ENCODE data around the gene PCDHA6.
"Not testable (repeated sequence)": the region's sequence is repeated elsewhere in the genome, so short reads cannot be mapped to it uniquely, and the experiment has no call there.

Gene PCDHA6, protein sequence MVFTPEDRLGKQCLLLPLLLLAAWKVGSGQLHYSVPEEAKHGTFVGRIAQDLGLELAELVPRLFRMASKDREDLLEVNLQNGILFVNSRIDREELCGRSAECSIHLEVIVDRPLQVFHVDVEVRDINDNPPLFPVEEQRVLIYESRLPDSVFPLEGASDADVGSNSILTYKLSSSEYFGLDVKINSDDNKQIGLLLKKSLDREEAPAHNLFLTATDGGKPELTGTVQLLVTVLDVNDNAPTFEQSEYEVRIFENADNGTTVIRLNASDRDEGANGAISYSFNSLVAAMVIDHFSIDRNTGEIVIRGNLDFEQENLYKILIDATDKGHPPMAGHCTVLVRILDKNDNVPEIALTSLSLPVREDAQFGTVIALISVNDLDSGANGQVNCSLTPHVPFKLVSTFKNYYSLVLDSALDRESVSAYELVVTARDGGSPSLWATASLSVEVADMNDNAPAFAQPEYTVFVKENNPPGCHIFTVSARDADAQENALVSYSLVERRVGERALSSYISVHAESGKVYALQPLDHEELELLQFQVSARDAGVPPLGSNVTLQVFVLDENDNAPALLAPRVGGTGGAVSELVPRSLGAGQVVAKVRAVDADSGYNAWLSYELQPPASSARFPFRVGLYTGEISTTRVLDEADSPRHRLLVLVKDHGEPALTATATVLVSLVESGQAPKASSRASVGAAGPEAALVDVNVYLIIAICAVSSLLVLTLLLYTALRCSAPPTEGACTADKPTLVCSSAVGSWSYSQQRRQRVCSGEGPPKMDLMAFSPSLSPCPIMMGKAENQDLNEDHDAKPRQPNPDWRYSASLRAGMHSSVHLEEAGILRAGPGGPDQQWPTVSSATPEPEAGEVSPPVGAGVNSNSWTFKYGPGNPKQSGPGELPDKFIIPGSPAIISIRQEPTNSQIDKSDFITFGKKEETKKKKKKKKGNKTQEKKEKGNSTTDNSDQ

DNA sequence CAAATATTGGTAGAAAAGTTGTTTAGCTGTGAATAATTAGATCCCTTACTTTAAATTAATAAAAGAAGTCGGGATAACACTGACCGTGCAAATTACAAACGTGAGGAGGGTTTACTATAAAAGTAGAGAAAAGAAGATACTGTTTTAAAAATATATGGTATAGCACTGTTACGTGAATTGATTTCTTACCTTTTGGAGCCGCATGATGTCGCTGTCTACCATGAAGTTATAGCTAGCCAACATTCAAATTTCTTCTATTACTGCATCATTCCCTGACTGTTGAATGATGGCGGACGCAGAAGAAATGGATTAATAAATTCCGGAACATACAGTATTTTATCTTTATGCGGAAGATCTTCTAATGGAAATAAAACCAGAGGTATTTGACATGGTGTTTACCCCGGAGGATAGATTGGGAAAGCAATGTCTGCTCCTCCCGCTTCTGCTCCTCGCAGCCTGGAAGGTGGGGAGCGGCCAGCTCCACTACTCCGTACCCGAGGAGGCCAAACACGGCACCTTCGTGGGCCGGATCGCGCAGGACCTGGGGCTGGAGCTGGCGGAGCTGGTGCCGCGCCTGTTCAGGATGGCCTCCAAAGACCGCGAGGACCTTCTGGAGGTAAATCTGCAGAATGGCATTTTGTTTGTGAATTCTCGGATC lies at the start of gene PCDHA6:
Gene PCDHA6 (plus strand): TSS at position 257 of the 658 bp plus-strand sequence. CDS start 132 bp downstream, at position 389.
- DNase-seq: no peak

DNA sequence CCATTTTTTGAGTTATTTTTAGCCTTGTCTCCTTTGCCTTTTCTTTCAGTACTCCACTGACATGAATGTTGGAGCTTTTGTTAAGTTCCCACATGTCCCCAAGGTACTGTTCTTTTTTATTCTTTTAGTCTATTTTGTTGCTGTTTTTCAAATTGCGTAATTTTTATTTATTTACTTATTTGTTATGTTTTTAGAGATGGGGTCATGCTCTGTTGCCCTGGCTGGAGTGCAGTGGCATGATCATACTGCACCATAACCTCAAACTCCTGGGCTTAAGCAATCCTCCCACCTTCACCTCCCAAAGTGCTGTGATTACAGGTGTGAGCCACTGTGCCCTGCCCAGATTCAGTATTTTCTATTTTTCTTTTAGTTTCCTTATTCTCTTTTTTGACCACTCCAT lies 47.2 kb upstream of the PCDHA6 start:
- DNase-seq: no peak

DNA sequence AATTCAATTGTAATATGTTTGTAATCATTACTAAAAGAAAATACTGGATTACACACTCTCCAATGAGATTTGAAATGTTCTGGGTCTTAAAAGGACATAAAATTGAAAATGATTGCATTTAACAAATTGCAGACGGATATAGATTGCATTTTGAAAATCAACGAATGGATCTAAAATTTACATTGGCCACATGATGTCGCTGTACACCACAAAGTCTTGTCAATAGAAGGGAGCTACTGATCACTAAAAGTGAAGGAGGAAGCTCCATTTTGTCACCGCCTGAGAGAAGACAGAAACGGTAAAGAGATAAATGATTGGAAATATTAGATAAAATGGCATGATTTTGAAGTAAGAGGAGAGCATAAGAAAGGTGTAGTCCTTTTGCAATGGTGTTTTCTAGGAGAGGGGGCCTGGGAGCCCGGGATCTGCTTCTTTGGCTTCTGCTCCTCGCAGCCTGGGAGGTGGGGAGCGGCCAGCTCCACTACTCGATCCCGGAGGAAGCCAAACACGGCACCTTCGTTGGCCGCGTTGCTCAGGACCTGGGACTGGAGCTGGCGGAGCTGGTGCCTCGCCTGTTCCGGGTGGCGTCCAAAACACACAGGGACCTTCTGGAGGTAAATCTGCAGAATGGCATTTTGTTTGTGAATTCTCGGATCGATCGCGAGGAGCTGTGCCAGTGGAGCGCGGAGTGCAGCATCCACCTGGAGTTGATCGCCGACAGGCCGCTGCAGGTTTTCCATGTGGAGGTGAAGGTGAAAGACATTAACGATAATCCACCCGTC lies 41.7 kb upstream of the PCDHA6 start, which contains the start of gene PCDHA1:
Gene PCDHA1 (plus strand): TSS at position 236 of the 782 bp plus-strand sequence.
- no peak for DNase-seq

DNA sequence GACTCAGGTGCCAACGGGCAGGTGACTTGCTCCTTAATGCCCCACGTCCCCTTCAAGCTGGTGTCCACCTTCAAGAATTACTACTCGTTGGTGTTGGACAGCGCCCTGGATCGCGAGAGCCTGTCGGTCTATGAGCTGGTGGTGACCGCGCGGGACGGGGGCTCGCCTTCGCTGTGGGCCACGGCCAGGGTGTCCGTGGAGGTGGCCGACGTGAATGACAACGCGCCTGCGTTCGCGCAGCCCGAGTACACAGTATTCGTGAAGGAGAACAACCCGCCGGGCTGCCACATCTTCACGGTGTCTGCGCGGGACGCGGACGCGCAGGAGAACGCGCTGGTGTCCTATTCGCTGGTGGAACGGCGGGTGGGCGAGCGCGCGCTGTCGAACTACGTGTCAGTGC lies 40.3 kb upstream of the PCDHA6 start:
- not testable (repeated sequence) for DNase-seq

DNA sequence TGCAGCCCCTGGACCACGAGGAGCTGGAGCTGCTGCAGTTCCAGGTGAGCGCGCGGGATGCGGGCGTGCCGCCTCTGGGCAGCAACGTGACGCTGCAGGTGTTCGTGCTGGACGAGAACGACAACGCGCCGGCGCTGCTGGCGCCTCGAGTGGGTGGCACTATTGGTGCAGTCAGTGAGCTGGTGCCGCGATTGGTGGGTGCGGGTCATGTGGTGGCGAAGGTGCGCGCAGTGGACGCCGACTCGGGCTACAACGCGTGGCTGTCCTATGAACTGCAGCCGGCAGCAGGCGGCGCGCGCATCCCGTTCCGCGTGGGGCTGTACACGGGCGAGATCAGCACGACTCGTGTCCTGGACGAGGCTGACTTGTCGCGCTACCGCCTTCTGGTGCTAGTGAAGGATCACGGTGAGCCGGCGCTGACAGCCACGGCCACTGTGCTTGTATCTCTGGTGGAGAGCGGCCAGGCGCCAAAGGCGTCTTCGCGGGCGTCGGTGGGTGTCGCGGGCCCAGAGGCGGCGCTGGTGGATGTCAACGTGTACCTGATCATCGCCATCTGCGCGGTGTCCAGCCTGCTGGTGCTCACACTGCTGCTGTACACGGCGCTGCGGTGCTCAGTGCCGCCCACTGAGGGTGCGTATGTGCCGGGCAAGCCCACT lies 39.8 kb upstream of the PCDHA6 start:
- not testable (repeated sequence) for DNase-seq

DNA sequence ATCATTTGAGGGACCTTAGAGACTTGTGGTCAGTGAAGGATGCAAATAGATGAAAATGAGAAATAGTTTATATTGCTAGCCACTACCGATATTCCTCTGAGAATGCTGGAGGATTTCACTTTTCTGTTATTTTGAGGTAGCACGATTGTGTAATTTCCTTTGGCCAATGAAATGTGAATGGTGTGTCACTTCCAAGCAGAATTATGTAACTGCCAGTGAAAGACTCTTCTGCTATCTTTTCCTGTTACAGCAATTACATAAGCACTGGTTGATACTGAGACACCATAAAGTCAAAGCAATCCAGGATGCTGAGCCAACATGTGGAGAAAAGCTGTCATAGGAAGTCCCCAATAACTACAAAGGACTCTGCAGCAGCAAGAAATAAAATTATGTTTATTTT lies 36.7 kb upstream of the PCDHA6 start:
- DNase-seq: no peak

DNA sequence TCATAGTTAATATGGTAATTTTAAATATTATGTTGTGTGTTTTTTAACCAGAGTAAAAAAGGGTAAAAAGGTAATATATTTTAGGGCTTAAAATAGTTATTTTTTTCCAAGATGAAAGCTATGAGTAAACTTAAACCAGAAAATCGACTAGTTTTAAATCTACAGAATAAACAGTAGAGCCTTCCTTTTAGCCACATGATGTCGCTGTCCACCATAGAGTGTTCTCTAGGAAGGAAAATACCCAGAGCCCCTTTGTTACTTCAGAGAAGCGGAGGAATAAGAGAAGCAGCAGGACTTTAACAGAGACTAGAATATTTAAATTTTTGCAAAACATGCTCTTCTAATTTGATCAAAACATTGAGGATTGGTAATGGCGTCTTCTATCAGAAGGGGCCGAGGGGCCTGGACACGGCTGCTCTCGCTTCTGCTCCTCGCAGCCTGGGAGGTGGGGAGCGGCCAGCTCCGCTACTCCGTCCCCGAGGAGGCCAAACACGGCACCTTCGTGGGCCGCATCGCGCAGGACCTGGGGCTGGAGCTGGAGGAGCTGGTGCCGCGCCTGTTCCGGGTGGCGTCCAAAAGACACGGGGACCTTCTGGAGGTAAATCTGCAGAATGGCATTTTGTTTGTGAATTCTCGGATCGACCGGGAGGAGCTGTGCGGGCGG lies 33.0 kb upstream of the PCDHA6 start, which contains the start of gene PCDHA2:
Gene PCDHA2 (plus strand): TSS at position 258 of the 664 bp plus-strand sequence.
- DNase-seq: no peak

DNA sequence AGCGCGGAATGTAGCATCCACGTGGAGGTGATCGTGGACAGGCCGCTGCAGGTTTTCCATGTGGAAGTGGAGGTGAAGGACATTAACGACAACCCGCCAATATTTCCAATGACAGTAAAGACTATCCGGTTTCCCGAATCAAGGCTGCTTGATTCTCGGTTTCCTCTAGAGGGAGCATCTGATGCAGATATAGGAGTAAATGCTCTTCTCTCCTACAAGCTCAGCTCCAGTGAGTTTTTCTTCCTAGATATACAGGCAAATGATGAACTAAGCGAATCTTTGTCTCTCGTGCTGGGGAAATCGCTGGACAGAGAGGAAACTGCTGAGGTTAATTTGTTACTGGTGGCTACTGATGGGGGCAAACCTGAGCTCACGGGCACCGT lies 32.5 kb upstream of the PCDHA6 start:
- no peak for DNase-seq

DNA sequence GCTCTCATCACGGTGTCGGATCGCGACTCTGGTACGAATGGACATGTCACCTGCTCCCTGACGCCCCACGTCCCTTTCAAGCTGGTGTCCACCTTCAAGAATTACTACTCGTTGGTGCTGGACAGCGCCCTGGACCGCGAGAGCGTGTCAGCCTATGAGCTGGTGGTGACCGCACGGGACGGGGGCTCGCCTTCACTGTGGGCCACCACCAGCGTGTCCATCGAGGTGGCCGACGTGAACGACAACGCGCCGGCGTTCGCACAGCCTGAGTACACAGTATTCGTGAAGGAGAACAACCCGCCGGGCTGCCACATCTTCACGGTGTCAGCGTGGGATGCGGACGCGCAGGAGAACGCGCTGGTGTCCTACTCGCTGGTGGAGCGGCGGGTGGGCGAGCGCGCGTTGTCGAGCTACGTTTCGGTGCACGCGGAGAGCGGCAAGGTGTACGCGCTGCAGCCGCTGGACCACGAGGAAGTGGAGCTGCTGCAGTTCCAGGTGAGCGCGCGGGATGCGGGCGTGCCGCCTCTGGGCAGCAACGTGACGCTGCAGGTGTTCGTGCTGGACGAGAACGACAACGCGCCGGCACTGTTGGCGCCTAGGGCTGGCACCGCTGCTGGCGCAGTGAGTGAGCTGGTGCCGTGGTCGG lies 31.6 kb upstream of the PCDHA6 start:
- not testable (repeated sequence) for DNase-seq

DNA sequence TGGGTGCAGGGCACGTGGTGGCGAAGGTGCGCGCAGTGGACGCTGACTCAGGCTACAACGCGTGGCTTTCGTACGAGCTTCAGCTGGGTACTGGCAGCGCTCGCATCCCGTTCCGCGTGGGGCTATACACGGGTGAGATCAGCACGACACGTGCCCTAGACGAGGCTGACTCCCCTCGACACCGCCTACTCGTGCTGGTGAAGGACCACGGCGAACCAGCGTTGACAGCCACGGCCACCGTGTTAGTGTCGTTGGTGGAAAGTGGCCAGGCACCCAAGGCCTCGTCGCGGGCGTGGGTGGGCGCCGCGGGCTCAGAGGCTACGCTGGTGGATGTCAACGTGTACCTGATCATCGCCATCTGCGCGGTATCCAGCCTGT lies 31.1 kb upstream of the PCDHA6 start:
- no peak for DNase-seq

DNA sequence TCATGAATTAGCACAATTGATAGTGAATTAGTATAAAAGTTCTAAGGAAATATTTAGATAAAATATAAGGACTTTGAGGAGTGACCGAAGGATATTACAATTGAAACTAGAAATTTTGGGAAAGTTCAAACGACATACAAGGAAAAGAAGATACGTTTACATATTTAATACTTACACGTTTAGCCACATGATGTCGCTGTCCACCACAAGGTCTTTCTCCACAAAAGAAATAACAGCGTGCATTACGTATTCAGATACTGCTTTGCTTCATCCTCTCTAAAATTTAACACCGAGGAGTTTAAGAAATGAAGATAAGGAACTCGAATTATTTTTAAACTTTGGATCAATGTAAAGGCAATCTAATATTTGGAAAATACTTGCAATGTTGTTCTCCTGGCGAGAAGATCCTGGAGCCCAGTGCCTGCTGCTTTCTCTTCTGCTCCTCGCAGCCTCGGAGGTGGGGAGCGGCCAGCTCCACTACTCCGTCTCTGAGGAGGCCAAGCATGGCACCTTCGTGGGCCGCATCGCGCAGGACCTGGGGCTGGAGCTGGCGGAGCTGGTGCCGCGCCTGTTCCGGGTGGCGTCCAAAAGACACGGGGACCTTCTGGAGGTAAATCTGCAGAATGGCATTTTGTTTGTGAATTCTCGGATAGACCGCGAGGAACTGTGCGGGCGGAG lies 26.8 kb upstream of the PCDHA6 start, which contains the start of gene PCDHA3:
Gene PCDHA3 (plus strand): TSS at position 242 of the 678 bp plus-strand sequence.
- DNase-seq: no peak

DNA sequence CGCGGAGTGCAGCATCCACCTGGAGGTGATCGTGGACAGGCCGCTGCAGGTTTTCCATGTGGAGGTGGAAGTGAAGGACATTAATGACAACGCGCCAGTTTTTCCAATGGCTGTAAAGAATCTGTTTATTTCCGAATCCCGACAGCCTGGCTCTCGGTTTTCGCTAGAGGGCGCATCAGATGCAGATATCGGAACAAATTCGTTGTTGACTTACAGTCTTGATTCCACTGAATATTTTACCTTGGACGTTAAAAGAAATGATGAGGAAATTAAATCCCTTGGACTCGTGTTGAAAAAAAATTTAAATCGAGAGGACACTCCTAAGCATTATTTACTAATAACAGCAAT lies 26.3 kb upstream of the PCDHA6 start:
- no peak for DNase-seq

DNA sequence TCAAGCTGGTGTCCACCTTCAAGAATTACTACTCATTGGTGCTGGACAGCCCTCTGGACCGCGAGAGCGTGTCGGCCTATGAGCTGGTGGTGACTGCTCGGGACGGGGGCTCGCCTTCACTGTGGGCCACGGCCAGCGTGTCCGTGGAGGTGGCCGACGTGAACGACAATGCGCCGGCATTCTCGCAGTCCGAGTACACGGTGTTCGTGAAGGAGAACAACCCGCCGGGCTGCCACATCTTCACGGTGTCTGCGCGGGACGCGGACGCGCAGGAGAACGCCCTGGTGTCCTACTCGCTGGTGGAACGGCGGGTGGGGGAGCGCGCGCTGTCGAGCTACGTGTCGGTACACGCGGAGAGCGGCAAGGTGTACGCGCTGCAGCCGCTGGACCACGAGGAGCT lies 25.4 kb upstream of the PCDHA6 start:
- not testable (repeated sequence) for DNase-seq

DNA sequence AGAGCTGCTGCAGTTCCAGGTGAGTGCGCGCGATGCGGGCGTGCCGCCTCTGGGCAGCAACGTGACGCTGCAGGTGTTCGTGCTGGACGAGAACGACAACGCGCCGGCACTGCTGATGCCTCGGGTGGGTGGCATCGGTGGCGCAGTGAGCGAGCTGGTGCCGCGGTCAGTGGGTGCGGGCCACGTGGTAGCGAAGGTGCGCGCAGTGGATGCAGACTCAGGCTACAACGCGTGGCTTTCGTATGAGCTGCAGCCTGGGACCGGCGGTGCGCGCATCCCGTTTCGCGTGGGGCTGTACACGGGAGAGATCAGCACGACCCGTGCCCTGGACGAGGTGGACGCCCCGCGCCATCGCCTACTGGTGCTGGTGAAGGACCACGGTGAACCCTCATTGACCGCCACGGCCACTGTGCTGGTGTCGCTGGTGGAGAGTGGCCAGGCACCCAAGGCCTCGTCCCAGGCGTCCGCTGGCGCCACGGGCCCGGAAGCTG lies 24.9 kb upstream of the PCDHA6 start:
- DNase-seq: no peak

DNA sequence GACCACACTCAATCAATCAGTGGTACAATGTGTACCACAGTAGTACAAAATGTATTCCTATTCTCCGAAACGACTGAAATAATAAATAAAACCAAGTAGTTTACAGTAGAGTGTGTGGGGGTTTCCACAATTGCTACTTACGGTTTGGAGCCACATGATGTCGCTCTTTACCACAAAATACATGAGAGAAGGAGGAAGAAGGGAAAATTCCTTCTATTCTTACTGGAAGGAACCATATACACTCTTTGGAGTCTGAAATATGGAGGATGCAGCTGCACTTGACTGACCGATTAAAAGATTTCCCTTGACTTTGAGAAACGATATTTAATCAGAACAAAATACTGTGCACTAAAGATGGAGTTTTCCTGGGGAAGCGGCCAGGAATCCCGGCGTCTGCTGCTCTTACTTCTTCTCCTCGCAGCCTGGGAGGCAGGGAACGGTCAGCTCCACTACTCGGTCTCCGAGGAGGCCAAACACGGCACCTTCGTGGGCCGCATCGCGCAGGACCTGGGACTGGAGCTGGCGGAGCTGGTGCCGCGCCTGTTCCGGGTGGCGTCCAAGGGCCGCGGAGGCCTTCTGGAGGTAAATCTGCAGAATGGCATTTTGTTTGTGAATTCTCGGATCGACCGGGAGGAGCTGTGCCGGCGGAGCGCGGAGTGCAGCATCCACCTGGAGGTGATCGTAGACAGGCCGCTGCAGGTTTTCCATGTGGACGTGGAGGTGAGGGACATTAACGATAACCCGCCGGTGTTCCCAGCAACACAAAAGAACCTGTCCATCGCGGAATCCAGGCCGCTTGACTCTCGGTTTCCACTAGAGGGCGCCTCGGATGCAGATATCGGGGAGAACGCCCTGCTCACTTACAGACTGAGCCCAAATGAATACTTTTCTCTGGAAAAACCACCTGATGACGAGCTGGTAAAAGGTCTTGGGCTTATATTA lies 20.7 kb upstream of the PCDHA6 start, which contains the start of gene PCDHA4:
Gene PCDHA4 (plus strand): TSS at position 235 of the 942 bp plus-strand sequence.
- DNase-seq: no peak

DNA sequence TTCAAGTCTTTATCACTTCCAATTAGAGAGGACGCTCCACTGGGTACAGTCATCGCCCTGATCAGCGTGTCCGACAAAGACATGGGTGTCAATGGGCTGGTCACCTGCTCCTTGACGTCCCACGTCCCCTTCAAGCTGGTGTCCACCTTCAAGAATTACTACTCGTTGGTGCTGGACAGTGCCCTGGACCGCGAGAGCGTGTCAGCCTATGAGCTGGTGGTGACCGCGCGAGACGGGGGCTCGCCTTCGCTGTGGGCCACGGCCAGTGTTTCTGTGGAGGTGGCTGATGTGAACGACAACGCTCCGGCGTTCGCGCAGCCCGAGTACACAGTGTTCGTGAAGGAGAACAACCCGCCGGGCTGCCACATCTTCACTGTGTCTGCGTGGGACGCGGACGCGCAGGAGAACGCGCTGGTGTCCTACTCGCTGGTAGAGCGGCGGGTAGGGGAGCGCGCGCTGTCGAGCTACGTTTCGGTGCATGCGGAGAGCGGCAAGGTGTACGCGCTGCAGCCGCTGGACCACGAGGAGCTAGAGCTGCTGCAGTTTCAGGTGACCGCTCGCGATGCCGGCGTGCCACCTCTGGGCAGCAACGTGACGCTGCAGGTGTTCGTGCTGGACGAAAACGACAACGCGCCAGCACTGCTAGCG lies 19.4 kb upstream of the PCDHA6 start:
- not testable (repeated sequence) for DNase-seq

DNA sequence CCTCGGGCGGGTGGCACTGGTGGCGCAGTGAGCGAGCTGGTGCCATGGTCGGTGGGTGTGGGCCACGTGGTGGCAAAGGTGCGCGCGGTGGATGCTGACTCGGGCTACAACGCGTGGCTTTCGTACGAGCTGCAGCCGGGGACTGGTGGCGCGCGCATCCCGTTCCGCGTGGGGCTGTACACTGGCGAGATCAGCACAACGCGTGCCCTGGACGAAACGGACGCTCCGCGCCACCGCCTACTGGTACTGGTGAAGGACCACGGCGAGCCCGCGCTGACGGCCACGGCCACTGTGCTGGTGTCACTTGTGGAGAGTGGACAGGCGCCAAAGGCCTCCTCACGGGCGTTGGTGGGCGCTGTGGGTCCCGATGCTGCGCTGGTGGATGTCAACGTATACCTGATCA lies 18.9 kb upstream of the PCDHA6 start:
- no peak for DNase-seq

Data from inflammatory macrophage treated with lipopolysaccharide for 4 hours (primary cell).